ENCODE data around the gene INSIG1. TPM values are rescaled to one million over a fixed set of nuclear protein-coding genes. Genes with fewer than 3 reads are reported as not detected.

Gene INSIG1
- total RNA-seq, 6 donors from 2014 or later: 16.8 to 136 (median 100) TPM

DNA sequence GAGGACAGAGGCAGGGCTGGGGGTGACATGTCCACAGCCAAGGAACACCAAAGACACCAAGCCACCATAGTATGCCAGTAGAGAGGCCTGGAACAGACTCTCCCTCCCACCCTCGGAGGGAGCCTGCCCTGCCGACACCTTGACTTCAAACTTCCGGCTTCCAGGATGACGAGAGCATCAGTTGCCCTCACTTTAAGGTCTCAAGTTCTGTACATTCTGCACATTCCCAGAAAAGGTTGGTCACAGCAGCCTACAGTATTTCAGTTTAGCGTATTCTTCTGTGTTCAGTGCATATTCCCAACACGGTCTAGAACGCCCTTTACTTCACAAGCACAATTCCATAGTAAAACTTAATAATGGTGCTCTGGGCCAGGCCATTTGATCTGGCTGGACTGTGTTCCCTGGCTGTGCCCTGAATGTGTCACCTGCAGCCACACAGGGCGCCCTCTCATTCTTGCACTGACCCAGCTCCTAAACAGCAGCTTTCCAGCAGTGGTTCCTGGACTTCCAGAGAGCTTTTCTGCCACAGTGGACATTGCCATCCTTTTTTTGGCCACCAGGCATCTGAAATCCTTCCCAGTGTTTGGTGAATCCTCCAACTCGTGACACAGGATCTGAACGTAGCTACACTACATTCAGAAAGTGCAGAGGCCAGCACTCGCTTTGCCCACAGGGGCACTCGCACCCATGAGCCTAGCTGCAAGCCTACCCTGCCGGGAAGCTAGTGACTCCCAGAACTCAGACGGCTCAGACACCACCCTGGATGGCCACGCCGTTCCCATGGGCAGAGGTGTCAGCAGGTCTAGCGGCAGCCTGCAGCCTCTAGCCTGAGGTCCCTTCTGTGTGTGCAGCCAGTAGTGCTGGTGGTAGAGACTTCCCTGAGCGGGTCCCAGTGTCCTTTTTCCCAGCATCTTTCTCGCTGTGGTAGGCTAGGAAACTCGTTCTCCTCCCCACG, 36.4 kb upstream of the INSIG1 start:
- no peaks in the 10 kb centered on the region for H3K27me3 ChIP-seq
- H3K4me1 ChIP-seq: no peaks in the 10 kb centered on the region
- H3K27ac ChIP-seq: no peak overlapping the region
- no peaks in the 10 kb centered on the region for H3K9me3 ChIP-seq
- no peak for DNase-seq
- TF ChIP-seq POLR2AphosphoS5 (IDR thresholded peaks at IDR 0.05) (no peak), CTCF (IDR thresholded peaks at IDR 0.05) (no peak), EP300 (IDR thresholded peaks at IDR 0.05) (no peak)
- H3K36me3 ChIP-seq: no peaks in the 10 kb centered on the region
- 84 to 85% methylated on average over 15 to 21 of the region's 21 CpGs for WGBS, 2 donors
- ATAC-seq (ENCODE audit: low FRiP score in 2 of 2): no peak
- no peak overlapping the region for H3K4me3 ChIP-seq

DNA sequence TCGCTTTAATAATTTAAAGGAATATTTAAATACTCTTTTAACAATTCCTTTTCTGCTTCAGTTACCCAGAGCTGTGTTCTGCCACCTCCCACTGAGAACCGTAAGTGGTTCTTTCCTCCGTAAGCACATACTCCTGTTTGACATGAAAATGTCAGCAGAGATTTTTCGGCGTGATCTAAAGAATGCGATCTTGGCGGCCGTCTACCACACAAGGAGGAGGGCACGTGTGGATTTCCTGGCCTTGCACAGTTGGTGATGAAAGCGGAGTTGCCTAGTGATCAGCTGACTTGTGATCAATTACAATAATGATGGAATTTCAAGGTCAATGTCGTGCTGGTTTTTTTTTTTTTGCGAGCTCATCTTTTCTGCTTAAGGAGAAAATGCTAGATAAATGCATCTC, 35.6 kb upstream of the INSIG1 start:
- H3K9me3 ChIP-seq: no peaks in the 10 kb centered on the region
- H3K27me3 ChIP-seq: no peaks in the 10 kb centered on the region
- no peak for ATAC-seq (ENCODE audit: low FRiP score in 2 of 2)
- H3K36me3 ChIP-seq: no peaks in the 10 kb centered on the region
- H3K27ac ChIP-seq: no peak overlapping the region
- DNase-seq: no peak
- TF ChIP-seq POLR2AphosphoS5 (IDR thresholded peaks at IDR 0.05) (no peak), POLR2A (IDR thresholded peaks at IDR 0.05) (no peak), CTCF (IDR thresholded peaks at IDR 0.05) (no peak), EP300 (IDR thresholded peaks at IDR 0.05) (no peak)
- no peaks in the 10 kb centered on the region for H3K4me1 ChIP-seq
- H3K4me3 ChIP-seq: no peak overlapping the region
- WGBS, 2 donors: 59 to 60% methylated on average over 12 of the region's 12 CpGs

GRCh38 chr7:155263051-155263450, 34.6 kb upstream of the INSIG1 start:
- DNase-seq (no peak), ATAC-seq (ENCODE audit: low FRiP score in 2 of 2) (peak in 1 of 2 donors; percentile 31)
- TF ChIP-seq POLR2A (IDR thresholded peaks at IDR 0.05): no peak
- TF ChIP-seq CTCF (IDR thresholded peaks at IDR 0.05): no peak
- TF ChIP-seq EP300 (IDR thresholded peaks at IDR 0.05): no peak
- no peak for TF ChIP-seq POLR2AphosphoS5 (IDR thresholded peaks at IDR 0.05)
- H3K4me3 ChIP-seq: no peak overlapping the region
- no peak overlapping the region for H3K27ac ChIP-seq
- no peaks in the 10 kb centered on the region for H3K4me1 ChIP-seq
- 83 to 87% methylated on average over 11 to 14 of the region's 14 CpGs for whole genome bisulfite sequencing, 2 donors
- H3K36me3 ChIP-seq: no peaks in the 10 kb centered on the region
- no peaks in the 10 kb centered on the region for H3K9me3 ChIP-seq
- H3K27me3 ChIP-seq: no peaks in the 10 kb centered on the region

GRCh38 chr7:155263581-155264143, 34.0 kb upstream of the INSIG1 start:
- WGBS, 2 donors: 79 to 92% methylated on average over 11 to 12 of the region's 12 CpGs
- Histone ChIP-seq H3K27me3 (no peaks in the 10 kb centered on the region), H3K27ac (no peak overlapping the region), H3K9me3 (no peaks in the 10 kb centered on the region), H3K4me3 (no peak overlapping the region), H3K4me1 (no peaks in the 10 kb centered on the region), H3K36me3 (no peaks in the 10 kb centered on the region)
- DNase-seq (no peak), ATAC-seq (ENCODE audit: low FRiP score in 2 of 2) (peak in 1 of 2 donors; percentile 4)
- no peak for TF ChIP-seq EP300 (IDR thresholded peaks at IDR 0.05)
- TF ChIP-seq POLR2AphosphoS5 (IDR thresholded peaks at IDR 0.05): no peak
- TF ChIP-seq CTCF (IDR thresholded peaks at IDR 0.05): no peak
- no peak for TF ChIP-seq POLR2A (IDR thresholded peaks at IDR 0.05)
